HCT116 (cell line): ENCODE measurements around the gene ADD3. TPM values are rescaled to one million over a fixed set of nuclear protein-coding genes. Genes with fewer than 3 reads are reported as not detected.

Source experiments
- ATAC-seq: fragments of 200-7000 bp; cut with Tn5 transposase; 2 replicates; pipeline ENCODE4 v1.9.1; 2020; ENCODE audit warnings: mild to moderate bottlenecking, moderate library complexity
- BruUV-seq: library from RNA; stranded (reverse); fragments of 400-500 nt; replicated peaks from 2 replicates; lab custom pipeline; 2021; lab: Mats Ljungman, UMichigan
- CTCF ChIA-PET: fragments of 300-600 bp; sonication (Branson Sonifier 250); formaldehyde crosslinking; loops from one replicate; lab custom pipeline; 2021; ENCODE audit warnings: antibody characterized with exemption; lab: Charles Lee
- POLR2A ChIA-PET: fragments of 300-600, 350-600 bp; sonication (Branson Sonifier 250); formaldehyde crosslinking; loops from one replicate; lab custom pipeline; 2021; ENCODE audit warnings: antibody characterized with exemption; lab: Charles Lee
- RAD21 ChIA-PET, 2 experiments: fragments of 300-600 bp; sonication (Branson Sonifier 250); formaldehyde crosslinking; loops; one replicate each; lab custom pipeline; 2023; ENCODE audit warnings: low total read pairs in 2 of 2; ENCODE audit not compliant: uncharacterized antibody in 2 of 2, unreplicated experiment in 2 of 2, low non-redundant PET in 1 of 2; lab: Charles Lee
- DNase-seq: peaks from one replicate; pipeline ENCODE4 v3.0.0-alpha.2; 2010; ENCODE audit warnings: low read depth, low spot score
- H2AFZ ChIP-seq: fragments of 200-600 bp; shearing (Covaris generic), sonication (generic); 2 replicates; pipeline ENCODE4 v1.6.1; 2017; ENCODE audit warnings: low read depth, mixed run types, mixed read lengths, antibody characterized with exemption, low read length; ENCODE audit not compliant: poor library complexity, severe bottlenecking
- H3K27ac ChIP-seq: 2 replicates; pipeline ENCODE4 v1.5.1; 2012; ENCODE audit warnings: low read depth, low read length
- H3K27me3 ChIP-seq: fragments of 200-600 bp; sonication (generic); 2 replicates; pipeline ENCODE4 v1.6.1; 2016; ENCODE audit warnings: mixed run types, low read length, mixed read lengths; ENCODE audit not compliant: insufficient read depth
- H3K36me3 ChIP-seq, 2 experiments: fragments of 200-500 bp in 1 of 2; fragments of 200-600 bp in 1 of 2; sonication (Bioruptor generic) in 1 of 2; sonication (generic) in 1 of 2; 2 replicates each; pipeline versions ENCODE4 v1.5.1 to v1.6.1; 2014 to 2016; ENCODE audit warnings: low read length in 2 of 2, inconsistent platforms in 1 of 2, mixed read lengths in 1 of 2, mixed run types in 1 of 2; ENCODE audit not compliant: insufficient read depth in 2 of 2, control insufficient read depth in 1 of 2
- H3K4me1 ChIP-seq, 2 experiments: fragments of 200-600 bp in 1 of 2; sonication (generic) in 1 of 2; 2 replicates each; pipeline versions ENCODE4 v1.5.1 to v1.6.1; 2012 to 2017; ENCODE audit warnings: low read length in 2 of 2, inconsistent platforms in 1 of 2, mild to moderate bottlenecking in 1 of 2, mixed read lengths in 1 of 2, mixed run types in 1 of 2, moderate library complexity in 1 of 2; ENCODE audit not compliant: insufficient read depth in 2 of 2, control insufficient read depth in 1 of 2
- H3K4me2 ChIP-seq: fragments of 200-600 bp; sonication (generic); 2 replicates; pipeline ENCODE4 v1.6.1; 2017; ENCODE audit warnings: mixed run types, low read length, mixed read lengths
- H3K4me3 ChIP-seq, 2 experiments: fragments of 200-600 bp in 1 of 2; sonication (generic) in 1 of 2; replicated peaks in 1 of 2; 2 replicates each; pipeline ENCODE4 v1.5.1; 2011 to 2016; ENCODE audit warnings: low read length in 2 of 2, control low read depth in 1 of 2, low read depth in 1 of 2, mild to moderate bottlenecking in 1 of 2, mixed read lengths in 1 of 2, mixed run types in 1 of 2
- H3K79me2 ChIP-seq: fragments of 200-600 bp; sonication (generic); 2 replicates; pipeline ENCODE4 v1.6.1; 2017; ENCODE audit warnings: mild to moderate bottlenecking, mixed run types, low read length, moderate library complexity, mixed read lengths; ENCODE audit not compliant: insufficient read depth
- H3K9ac ChIP-seq: fragments of 200-600 bp; sonication (generic); 2 replicates; pipeline ENCODE4 v1.6.1; 2016; ENCODE audit warnings: low read length, mixed read lengths
- H3K9me2 ChIP-seq: fragments of 200-600 bp; sonication (generic), shearing (Covaris generic); 2 replicates; pipeline ENCODE4 v1.6.1; 2017; ENCODE audit warnings: mixed run types, mild to moderate bottlenecking, moderate library complexity; ENCODE audit not compliant: insufficient read depth
- H3K9me3 ChIP-seq, 2 experiments: fragments of 200-500 bp in 1 of 2; fragments of 200-600 bp in 1 of 2; sonication (Bioruptor generic) in 1 of 2; sonication (generic) in 1 of 2; 2 replicates each; pipeline ENCODE4 v1.6.1; 2014 to 2017; ENCODE audit warnings: low read length in 2 of 2, mixed read lengths in 2 of 2, inconsistent platforms in 1 of 2, low read depth in 1 of 2, mild to moderate bottlenecking in 1 of 2, mixed run types in 1 of 2, moderate library complexity in 1 of 2; ENCODE audit not compliant: control insufficient read depth in 1 of 2, insufficient read depth in 1 of 2
- H4K20me1 ChIP-seq: fragments of 200-600 bp; sonication (generic), shearing (Covaris generic); 2 replicates; pipeline ENCODE4 v1.6.1; 2017; ENCODE audit warnings: mixed run types, mild to moderate bottlenecking, moderate library complexity; ENCODE audit not compliant: insufficient read depth
- ATF3 ChIP-seq: IDR thresholded peaks from 2 replicates; pipeline ENCODE4 v1.6.1; 2012
- EGR1 ChIP-seq: IDR thresholded peaks from 2 replicates; pipeline ENCODE4 v1.6.1; 2012; ENCODE audit warnings: low read depth
- EZH2phosphoT487 ChIP-seq: fragments of 200-600 bp; IDR thresholded peaks from 2 replicates; pipeline ENCODE4 v1.6.1; 2018; ENCODE audit warnings: antibody characterized with exemption, borderline replicate concordance
- JUND ChIP-seq: IDR thresholded peaks from 2 replicates; pipeline ENCODE4 v1.6.1; 2012
- MAX ChIP-seq: IDR thresholded peaks from 2 replicates; pipeline ENCODE4 v1.6.1; 2012
- RAD21 ChIP-seq: IDR thresholded peaks from 2 replicates; pipeline ENCODE4 v1.6.1; 2012; ENCODE audit warnings: low read depth, mild to moderate bottlenecking
- REST ChIP-seq: IDR thresholded peaks from 2 replicates; pipeline ENCODE4 v1.6.1; 2012; ENCODE audit warnings: low read depth
- SRF ChIP-seq: IDR thresholded peaks from 2 replicates; pipeline ENCODE4 v1.6.1; 2012; ENCODE audit warnings: low read depth
- TCF7L2 ChIP-seq: IDR thresholded peaks from 2 replicates; pipeline ENCODE4 v1.7.0; 2011; ENCODE audit warnings: borderline replicate concordance, inconsistent platforms; ENCODE audit not compliant: insufficient read depth, insufficient read length; ENCODE audit errors: extremely low read depth
- YY1 ChIP-seq: IDR thresholded peaks from 2 replicates; pipeline ENCODE4 v1.6.1; 2011; ENCODE audit warnings: low read length, low read depth, moderate library complexity, mild to moderate bottlenecking; ENCODE audit not compliant: insufficient replicate concordance; ENCODE audit errors: extremely low read depth
- ZFX ChIP-seq: fragments of 450-650 bp; IDR thresholded peaks from 2 replicates; pipeline ENCODE4 v1.6.1; 2017
- ZNF274 ChIP-seq: fragments of 200-500 bp; sonication (Bioruptor generic); IDR thresholded peaks from 2 replicates; pipeline ENCODE4 v1.6.1; 2014; ENCODE audit warnings: mild to moderate bottlenecking, low read depth, low read length, inconsistent platforms
- intact Hi-C: fragments of 100-400 bp; cut with micrococcal nuclease; formaldehyde crosslinking; loops from 2 replicates; pipeline ENCODE4 v1.10.0; 2022
- total RNA-seq: library from RNA; stranded (reverse); gene quantifications from one replicate; pipeline ENCODE4 v1.2.1, GENCODE V29; 2021; ENCODE audit not compliant: unreplicated experiment
- TF ChIP-seq, protein P1 (sequence below): IDR thresholded peaks from 2 replicates; pipeline ENCODE4 v1.6.1; 2011; ENCODE audit warnings: mild to moderate bottlenecking, low read length, moderate library complexity; ENCODE audit not compliant: insufficient replicate concordance; ENCODE audit errors: extremely low read depth

Gene ADD3
- total RNA-seq, 1 experiment from 2014 or later: 41.1 TPM

DNA sequence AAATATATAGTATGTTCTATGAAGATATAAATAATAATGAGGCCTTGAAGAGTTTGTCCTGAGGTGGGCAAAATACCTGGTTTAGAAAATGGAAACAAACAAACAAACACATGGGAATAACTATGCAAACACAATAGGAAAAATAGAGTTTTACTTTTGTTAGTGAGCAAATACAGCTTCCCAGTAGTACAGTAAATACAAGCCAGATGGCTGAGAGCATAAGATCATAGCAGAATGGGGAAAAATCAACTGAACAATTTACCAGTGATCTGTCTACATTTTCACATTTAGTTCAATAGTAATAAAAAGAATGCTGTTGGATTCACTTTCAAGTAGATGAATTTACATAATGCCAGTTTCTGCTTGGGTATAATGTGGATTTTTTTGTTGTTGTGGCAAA lies 45.1 kb downstream of the ADD3 start:
- H3K27me3 ChIP-seq: no peaks in the 10 kb centered on the region
- no peak for TF ChIP-seq YY1
- no peak for TF ChIP-seq SRF
- no peak for TF ChIP-seq ZFX
- no peak for TF ChIP-seq ZNF274
- no peak for TF ChIP-seq REST
- no peak for TF ChIP-seq ATF3
- TF ChIP-seq MAX: no peak
- TF ChIP-seq, protein P1, sequence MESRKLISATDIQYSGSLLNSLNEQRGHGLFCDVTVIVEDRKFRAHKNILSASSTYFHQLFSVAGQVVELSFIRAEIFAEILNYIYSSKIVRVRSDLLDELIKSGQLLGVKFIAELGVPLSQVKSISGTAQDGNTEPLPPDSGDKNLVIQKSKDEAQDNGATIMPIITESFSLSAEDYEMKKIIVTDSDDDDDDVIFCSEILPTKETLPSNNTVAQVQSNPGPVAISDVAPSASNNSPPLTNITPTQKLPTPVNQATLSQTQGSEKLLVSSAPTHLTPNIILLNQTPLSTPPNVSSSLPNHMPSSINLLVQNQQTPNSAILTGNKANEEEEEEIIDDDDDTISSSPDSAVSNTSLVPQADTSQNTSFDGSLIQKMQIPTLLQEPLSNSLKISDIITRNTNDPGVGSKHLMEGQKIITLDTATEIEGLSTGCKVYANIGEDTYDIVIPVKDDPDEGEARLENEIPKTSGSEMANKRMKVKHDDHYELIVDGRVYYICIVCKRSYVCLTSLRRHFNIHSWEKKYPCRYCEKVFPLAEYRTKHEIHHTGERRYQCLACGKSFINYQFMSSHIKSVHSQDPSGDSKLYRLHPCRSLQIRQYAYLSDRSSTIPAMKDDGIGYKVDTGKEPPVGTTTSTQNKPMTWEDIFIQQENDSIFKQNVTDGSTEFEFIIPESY: no peak
- TF ChIP-seq JUND: no peak
- no peak for TF ChIP-seq EGR1
- TF ChIP-seq EZH2phosphoT487: no peak
- TF ChIP-seq RAD21: no peak
- no peak for TF ChIP-seq TCF7L2
- TF ChIP-seq, all 23 proteins: peak for 0
- ChIA-PET RAD21 (no interaction called here), CTCF (interaction anchor here (1.2 to 1.4 kb wide), 2 partner anchors 18 to 74 kb away, joined by 4 read pairs; no protein-coding TSS in a partner anchor), POLR2A (no interaction called here)
- H2AFZ ChIP-seq: no peak overlapping the region
- intact Hi-C loops: no loop called here
- 0 out of 2 replicates have a peak, but pooled peaks cover 4% of the 10 kb centered on the region for H4K20me1 ChIP-seq
- H3K27ac ChIP-seq: no peak overlapping the region
- no peak overlapping the region for H3K4me2 ChIP-seq
- H3K9me3 ChIP-seq: peaks cover under 1 to 5% of the 10 kb centered on the region in 2 experiments; a peak in 2 of 4 replicates
- ATAC-seq (no peak), DNase-seq (no peak)
- no peak overlapping the region for H3K4me3 ChIP-seq
- H3K9ac ChIP-seq: no peak overlapping the region
- no peaks in the 10 kb centered on the region for H3K79me2 ChIP-seq
- no peaks in the 10 kb centered on the region for H3K4me1 ChIP-seq
- no TSS peak for BruUV-seq
- H3K36me3 ChIP-seq: no peaks in the 10 kb centered on the region
- no peaks in the 10 kb centered on the region for H3K9me2 ChIP-seq
